GM06990 (cell line): Measurements from ENCODE around the gene SNX10.

Experiments
- DNase-seq: peaks from one replicate; pipeline ENCODE4 v3.0.0-alpha.2; 2011; ENCODE audit not compliant: insufficient read length; ENCODE audit errors: extremely low read depth
- H3K27me3 ChIP-seq: replicated peaks from 2 replicates; pipeline ENCODE4 v1.6.0; 2011; ENCODE audit warnings: low read length; ENCODE audit not compliant: control insufficient read depth, insufficient read depth
- H3K36me3 ChIP-seq: 2 replicates; pipeline ENCODE4 v1.5.1; 2011; ENCODE audit warnings: low read length; ENCODE audit not compliant: control insufficient read depth, insufficient read depth
- H3K4me3 ChIP-seq: replicated peaks from 2 replicates; pipeline ENCODE4 v1.5.1; 2011; ENCODE audit warnings: low read depth, mild to moderate bottlenecking, control low read depth, low read length
- CTCF ChIP-seq: IDR thresholded peaks from 2 replicates; pipeline ENCODE4 v1.5.1; 2011; ENCODE audit warnings: low read length, control low read depth, mild to moderate bottlenecking, inconsistent platforms; ENCODE audit not compliant: insufficient read depth, poor library complexity, severe bottlenecking

The SNX10 gene

GRCh38 chr7:26379711-26380110, 88.0 kb downstream of the SNX10 start:
- TF ChIP-seq CTCF, result no peak
- Histone ChIP-seq H3K4me3 (no peak overlapping the region), H3K36me3 (no peaks in the 10 kb centered on the region), H3K27me3 (no peaks in the 10 kb centered on the region)
- DNase-seq, result no peak

DNA sequence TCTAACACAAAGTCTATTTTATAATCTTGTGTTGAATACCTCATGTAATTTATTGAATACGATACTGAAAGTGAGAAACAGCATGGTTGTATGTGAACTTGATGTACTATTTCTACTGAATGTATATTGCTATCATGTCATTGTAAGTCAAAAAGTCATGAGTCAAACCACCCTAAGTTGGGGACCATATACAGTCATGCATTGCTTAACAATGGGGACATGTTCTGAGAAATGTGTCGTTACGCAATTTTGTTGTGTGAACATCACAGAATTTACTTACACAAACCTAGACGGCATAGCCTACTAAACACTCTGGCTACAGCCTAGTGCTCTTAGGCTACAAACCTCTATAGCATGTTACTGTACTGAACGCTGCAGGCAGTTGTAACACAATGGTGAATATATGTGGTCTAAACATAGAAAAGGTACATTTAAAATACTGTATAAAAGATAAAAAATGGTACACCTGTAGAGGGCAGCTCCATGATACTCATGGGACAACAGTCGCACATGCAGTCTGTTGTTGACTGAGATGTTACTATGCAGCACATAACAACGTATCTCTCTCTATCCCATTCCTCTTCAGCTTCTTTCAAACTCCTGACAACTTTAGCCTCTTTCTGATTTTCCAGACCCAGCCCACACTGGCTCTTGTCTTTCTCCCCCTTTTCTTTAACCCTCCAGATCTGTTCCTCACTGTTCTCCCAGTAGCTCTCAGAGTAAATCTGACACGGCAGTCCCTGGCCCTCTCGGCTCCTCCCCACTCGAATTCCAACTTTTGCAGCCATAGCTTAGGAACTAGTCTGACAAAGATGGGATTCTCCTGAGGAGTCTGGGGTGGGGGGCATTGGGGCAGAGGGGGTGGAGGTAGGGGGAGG, 90.1 kb downstream of the SNX10 start:
- no peak for DNase-seq
- no peak for TF ChIP-seq CTCF
- Histone ChIP-seq H3K4me3 (no peak overlapping the region), H3K36me3 (no peaks in the 10 kb centered on the region), H3K27me3 (no peaks in the 10 kb centered on the region)

- no peaks in the 10 kb centered on the region for H3K27me3 ChIP-seq
- H3K4me3 ChIP-seq, result no peak overlapping the region
- no peak for DNase-seq
These were observed 93.6 kb downstream of the SNX10 start for GRCh38 chr7:26385240-26385639.

DNA sequence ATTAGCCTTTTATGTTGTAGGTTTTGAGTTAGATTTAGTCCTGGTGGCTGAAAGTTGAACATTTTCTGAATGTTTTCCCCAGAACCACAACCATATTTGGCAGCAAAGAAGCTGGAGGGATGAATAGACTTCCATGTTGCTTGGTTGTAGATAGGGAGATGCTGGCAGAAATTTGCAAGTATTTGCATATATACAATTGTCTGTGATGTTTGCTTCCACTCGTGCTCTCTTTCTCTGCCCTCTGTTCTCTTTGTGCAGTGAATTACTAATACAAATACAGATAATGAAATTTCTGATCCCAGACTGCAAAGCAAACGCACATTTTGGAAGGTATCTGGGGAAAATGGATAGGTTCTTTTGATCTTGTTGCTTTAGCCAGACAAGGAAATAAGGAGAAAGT, 96.1 kb downstream of the SNX10 start:
- Histone ChIP-seq H3K36me3 (no peaks in the 10 kb centered on the region), H3K4me3 (no peak overlapping the region), H3K27me3 (no peaks in the 10 kb centered on the region; the same call in 1 of the 2 replicates)
- no peak for TF ChIP-seq CTCF
- no peak for DNase-seq

More at GRCh38 chr7:26385240-26385639, 93.6 kb downstream of the SNX10 start:
- H3K36me3 ChIP-seq, result no peaks in the 10 kb centered on the region
- TF ChIP-seq CTCF, result no peak

- no peak overlapping the region for H3K4me3 ChIP-seq
- H3K36me3 ChIP-seq, result no peaks in the 10 kb centered on the region
- DNase-seq, result no peak
- no peaks in the 10 kb centered on the region; the same call in 1 of the 2 replicates for H3K27me3 ChIP-seq
- TF ChIP-seq CTCF, result no peak
These were observed 96.6 kb downstream of the SNX10 start for GRCh38 chr7:26388256-26388655.
